ENCODE data around the gene AMPD3. TPM values are rescaled to one million over a fixed set of nuclear protein-coding genes. Genes with fewer than 3 reads are reported as not detected.

Gene AMPD3
- total and polyA plus RNA-seq, 7 donors: 23.5 to 120 (median 67.7) TPM

DNA sequence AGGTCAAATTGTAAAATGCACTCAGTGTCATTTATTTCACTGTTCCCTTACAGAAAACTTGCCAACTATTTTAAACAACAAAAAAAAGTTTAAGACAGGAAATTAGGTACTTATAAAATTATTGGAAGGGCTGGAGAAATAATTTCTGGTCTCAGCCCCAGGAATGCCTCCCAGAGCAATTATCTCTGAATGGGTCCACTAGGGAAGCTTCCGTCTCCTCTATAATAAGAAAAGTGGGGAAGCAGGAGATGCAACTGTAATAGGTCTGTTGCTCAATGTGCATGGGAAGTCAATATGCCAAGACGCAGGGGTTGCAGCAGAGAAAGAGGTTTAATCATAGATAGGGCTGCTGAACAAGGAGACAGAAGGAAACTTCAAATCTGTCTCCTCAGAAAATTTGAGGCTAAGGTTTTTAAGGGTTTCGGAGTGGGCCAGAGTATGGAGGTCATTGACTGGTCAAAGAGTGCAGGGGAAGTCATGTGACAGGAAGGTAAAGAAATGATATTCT lies 96.8 kb downstream of the AMPD3 start:
- ATAC-seq: no peak
- TF ChIP-seq CTCF (IDR thresholded peaks at IDR 0.05): no peak
- Histone ChIP-seq H3K9me3 (peaks cover 9% of the 10 kb centered on the region), H3K27me3 (ENCODE audit: insufficient read depth in 3 of 3, low read length in 2 of 3) (no peaks in the 10 kb centered on the region), H3K36me3 (ENCODE audit: insufficient read depth in 1 of 2, low read depth in 1 of 2) (no peaks in the 10 kb centered on the region), H3K27ac (no peak overlapping the region), H3K4me1 (no peaks in the 10 kb centered on the region), H3K4me3 (no peak overlapping the region)
- WGBS, 3 donors: 87 to 96% (median 88%) methylated on average over 3 of the region's 3 CpGs
- DNase-seq: no peak
- intact Hi-C loops (cut with DNase I): no loop called here

DNA sequence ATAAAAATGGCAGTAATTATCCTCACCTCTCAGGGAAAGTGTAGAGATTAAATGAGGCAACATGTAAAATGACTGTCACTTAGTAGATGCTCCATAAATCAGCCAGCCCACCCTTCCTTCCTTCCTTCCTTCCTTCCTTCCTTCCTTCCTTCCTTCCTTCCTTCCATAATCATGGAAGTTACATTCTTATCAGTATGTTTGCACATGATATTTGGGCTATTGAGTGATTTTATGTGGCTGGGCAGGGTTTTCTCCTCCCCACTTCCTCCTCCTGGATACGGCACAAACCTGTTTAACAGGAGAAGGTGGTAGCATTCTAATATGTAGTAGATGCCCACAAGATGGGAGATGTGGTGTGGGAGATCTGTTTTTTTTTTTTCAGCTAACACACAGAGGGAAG lies 101.5 kb downstream of the AMPD3 start:
- WGBS, 3 donors: 69 to 89% (median 84%) methylated on average over 1 of the region's 1 CpG
- Histone ChIP-seq H3K4me1 (peaks cover 6% of the 10 kb centered on the region), H3K36me3 (ENCODE audit: insufficient read depth in 1 of 2, low read depth in 1 of 2) (no peaks in the 10 kb centered on the region), H3K4me3 (no peak overlapping the region), H3K9me3 (peaks cover 7% of the 10 kb centered on the region), H3K27ac (no peak overlapping the region), H3K27me3 (ENCODE audit: insufficient read depth in 3 of 3, low read length in 2 of 3) (no peaks in the 10 kb centered on the region)
- no peak for TF ChIP-seq CTCF (IDR thresholded peaks at IDR 0.05)
- no peak for ATAC-seq
- DNase-seq: no peak
- intact Hi-C loops (cut with DNase I): no loop called here

Other genes with a start within 250 kb of the AMPD3 start
- 10 to 100 TPM; 10.6 to 12.6 (median 12.2) TPM for gene SBF2, start 161.0 kb upstream of the AMPD3 start, total RNA-seq
- 1 to 10 TPM; 3.3 to 6.8 (median 5.5) TPM for gene SBF2, start 161.0 kb upstream of the AMPD3 start, polyA plus RNA-seq
- 10 to 100 TPM; 11.8 to 73.3 (median 27.8) TPM for gene ADM, start 150.2 kb upstream of the AMPD3 start, total RNA-seq
- 10 to 100 TPM; 11.7 to 45.1 (median 23.1) TPM for gene ADM, start 150.2 kb upstream of the AMPD3 start, polyA plus RNA-seq
- 10 to 100 TPM; 16.6 to 42.2 (median 36.1) TPM for gene RNF141, start 85.9 kb downstream of the AMPD3 start, total RNA-seq
- 10 to 100 TPM in 2 of 3 donors, 1 to 10 TPM in 1; 5.0 to 13.7 (median 11.7) TPM for gene RNF141, start 85.9 kb downstream of the AMPD3 start, polyA plus RNA-seq
- gene LYVE1, start 113.4 kb downstream of the AMPD3 start, total RNA-seq: 10 to 100 TPM; 17.4 to 37.0 (median 32.8) TPM
- gene LYVE1, start 113.4 kb downstream of the AMPD3 start, polyA plus RNA-seq: 10 to 100 TPM in 1 of 3 donors, 1 to 10 TPM in 2; 5.2 to 12.9 (median 5.7) TPM
- gene IRAG1, start 238.5 kb downstream of the AMPD3 start, total RNA-seq: 1 to 10 TPM; 3.9 to 9.4 (median 4.4) TPM
- gene IRAG1, start 238.5 kb downstream of the AMPD3 start, polyA plus RNA-seq: 1 to 10 TPM; 1.4 to 2.4 (median 1.8) TPM